CD4-positive, alpha-beta T cell treated with Interleukin-4 for 1 hour (primary cell): ENCODE measurements around the gene HSPA12A.

Experiments
- DNase-seq, 2 donors: peaks; one replicate each; pipeline ENCODE4 v3.0.0-alpha.2; 2020 to 2022

Gene HSPA12A, protein sequence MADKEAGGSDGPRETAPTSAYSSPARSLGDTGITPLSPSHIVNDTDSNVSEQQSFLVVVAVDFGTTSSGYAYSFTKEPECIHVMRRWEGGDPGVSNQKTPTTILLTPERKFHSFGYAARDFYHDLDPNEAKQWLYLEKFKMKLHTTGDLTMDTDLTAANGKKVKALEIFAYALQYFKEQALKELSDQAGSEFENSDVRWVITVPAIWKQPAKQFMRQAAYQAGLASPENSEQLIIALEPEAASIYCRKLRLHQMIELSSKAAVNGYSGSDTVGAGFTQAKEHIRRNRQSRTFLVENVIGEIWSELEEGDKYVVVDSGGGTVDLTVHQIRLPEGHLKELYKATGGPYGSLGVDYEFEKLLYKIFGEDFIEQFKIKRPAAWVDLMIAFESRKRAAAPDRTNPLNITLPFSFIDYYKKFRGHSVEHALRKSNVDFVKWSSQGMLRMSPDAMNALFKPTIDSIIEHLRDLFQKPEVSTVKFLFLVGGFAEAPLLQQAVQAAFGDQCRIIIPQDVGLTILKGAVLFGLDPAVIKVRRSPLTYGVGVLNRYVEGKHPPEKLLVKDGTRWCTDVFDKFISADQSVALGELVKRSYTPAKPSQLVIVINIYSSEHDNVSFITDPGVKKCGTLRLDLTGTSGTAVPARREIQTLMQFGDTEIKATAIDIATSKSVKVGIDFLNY

DNA sequence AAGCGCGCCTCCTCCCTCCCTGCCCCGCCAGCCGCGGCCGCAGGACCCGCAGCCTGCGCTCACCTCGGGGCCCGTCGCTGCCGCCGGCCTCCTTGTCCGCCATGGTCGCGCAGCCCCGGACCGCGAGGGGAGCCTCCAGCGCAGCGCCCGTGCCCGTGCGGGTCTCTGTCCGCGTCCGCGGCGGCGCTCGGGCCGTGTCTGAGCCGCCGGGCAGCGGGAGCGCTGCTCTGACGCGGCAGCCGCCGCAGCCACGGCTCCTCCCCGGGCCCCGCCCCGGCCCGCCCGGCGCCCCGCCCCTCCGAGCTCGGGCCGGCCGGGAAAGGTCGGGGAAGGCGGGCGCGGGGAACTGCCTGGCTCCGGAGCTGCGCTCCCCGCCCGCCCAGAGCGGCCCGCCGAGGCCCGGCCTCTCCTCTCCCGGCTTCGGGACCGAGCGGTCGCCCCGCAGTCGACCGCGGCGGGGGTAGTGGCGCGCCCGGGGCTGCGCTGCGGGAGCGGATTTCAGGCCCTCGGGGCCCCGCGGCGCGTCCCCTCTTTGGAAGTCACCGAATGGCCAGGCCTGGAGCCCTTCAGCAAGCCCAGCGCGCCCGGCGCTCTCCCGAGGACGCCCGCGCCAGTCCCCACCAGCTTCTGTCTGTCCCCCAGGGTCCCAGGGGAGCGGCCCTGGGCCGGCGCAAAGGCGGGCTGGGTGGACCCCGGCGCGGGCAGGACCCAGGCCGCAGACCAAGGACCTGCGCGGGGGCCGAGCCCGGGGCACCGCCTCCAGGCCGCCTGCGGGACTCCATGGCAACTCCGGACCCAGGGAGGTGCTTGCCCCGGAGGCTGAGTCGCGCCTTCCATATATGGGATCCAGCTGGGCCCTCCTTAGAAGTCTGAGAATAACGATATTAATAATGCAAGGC lies at the start of gene HSPA12A:
Gene HSPA12A, minus strand, starts transcription at position 200 of the 899 bp plus-strand sequence. Its CDS starts 97 bp downstream, at position 103.
- peak; percentile 28 to 31 for DNase-seq

DNA sequence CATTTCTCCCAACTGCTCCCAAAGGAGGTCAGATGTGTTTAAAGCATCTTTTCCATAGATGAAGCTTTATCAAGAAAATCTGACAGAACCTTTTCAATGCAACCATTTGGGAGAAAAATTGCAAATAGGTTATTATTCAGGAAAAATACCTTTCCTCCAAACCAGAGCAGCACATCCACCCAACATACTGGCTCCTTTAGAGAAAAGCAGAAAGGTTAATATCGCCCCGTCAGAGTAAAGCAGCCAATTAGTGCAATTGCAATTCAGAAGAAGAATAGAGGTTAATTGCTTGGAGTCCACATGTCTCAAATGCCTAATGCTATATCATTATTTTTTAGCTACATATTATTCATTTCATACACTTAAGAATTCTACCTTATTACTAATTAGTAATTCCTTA lies 48.9 kb upstream of the HSPA12A start:
- DNase-seq, result no peak

DNA sequence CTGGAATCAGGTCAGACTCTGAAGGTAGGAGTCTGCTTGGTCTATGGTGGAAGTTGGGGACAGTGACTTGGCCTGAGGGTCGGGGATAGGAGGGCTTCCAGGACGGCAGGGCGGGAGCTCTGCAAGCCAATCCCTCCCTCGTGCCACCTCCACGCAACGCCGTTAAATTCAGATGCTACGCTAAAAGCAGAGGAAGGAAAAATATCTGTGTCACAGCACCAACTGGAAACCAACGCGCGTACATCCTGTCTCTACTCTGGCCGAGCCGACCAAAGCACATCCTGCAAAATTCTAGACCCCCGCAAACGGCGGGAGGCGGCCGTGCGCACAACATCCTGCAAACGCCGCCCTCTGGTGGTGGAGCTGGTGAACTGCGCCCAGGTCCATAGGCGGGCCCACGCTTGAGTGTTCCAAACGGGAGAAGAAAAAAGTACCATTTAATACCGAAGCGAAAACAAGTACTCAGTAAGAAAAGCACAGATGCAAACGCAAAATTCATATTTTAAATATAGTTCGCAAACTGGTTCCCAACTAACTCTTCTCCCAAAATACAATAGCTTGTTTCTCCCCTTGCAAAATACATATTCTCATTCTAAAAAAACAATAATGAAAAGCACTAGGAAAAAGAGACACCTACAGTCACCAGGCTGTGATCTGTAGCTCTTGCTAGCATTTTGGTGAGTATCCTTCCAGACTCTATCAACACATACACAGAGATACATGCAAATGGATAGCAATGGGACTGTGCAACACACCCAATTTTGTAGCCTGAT lies 45.7 kb upstream of the HSPA12A start:
- peak; percentile 59 to 64 for DNase-seq

DNA sequence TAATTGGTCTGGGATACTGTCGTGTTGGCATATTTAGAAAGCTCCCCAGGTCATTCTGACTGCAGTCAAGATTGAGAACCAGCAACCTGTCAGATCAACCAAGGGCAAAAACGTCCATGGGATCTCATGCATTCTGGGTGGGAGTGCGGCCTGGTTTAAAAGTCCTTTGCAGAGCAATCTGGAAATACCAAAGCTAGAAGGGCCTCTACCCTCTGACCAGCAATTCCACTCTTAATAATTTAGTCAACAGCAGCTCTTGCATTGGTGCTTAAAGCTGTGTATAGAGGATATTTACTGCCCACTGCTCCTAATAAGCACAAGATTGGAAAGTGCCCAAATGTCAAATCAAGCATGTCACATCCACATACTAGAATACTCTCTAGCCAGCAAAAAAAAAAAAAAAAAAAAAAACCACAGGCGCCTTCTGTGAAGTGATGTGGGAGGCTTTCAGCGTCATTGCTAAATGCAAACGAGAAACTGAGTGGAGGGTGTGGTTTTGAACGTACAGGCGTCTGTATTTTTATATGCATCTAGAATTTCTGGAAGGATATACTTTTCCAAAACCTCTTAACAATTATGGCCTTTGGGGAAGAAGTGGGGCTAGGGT lies 44.8 kb upstream of the HSPA12A start:
- no peak for DNase-seq

DNA sequence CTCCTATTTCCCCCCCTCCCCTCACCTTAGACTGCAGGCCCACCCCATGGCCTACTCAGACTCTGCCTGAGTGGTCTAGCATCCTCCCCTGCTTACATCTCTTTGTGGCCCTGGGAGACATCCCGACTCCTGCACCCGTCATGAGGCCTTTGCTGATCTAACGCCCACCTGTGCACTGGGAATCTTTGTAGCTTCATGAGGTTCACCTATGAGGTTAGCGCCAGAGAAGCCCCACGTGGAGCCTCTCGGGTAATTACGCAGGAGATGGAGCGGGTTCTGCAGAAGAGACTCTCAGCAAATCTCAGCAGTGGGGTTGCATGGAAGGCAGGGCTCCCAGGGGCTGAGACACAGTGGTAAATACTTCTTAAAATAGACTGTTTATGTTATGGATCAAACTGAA lies 43.5 kb upstream of the HSPA12A start:
- no peak for DNase-seq

DNA sequence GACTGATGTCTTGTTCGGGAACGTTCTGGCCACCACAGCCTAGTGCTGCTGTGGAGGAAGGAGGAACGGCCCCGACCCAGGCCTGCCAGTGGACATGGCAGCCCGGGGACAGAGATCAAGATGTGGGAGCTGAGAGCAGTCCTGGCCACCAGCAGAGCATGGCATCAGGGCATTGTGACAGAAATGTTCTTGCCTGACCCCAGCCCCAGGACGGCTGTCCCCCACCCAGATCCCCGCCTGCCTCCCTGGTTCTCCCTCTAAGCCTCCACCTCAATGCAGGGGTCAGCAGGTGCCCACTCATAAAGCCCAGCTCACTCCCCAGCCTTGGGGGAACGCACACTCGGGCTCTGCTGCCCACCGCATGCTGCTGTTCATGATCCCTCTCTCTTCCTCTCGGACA lies 42.9 kb upstream of the HSPA12A start:
- DNase-seq, result no peak

DNA sequence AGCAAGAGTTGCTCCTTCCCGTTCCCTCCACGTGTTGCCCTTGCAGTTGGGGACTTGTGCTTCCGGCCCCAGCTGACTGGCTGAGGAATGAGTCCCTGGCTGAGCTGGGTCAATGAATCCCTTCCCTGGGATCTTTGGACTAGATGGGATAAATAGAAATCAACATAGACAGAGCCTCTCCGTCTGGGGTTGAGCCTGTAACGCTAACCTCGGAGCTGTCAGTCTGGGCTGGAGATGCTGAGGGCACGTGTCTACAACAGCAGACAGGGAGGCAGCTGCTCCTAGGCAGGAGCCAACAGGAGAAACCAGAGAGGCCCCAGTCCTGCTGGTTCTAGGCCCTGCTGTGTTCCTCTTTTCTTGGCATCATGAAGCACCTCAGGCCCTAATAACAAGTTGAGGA lies 42.3 kb upstream of the HSPA12A start:
- DNase-seq, result no peak

DNA sequence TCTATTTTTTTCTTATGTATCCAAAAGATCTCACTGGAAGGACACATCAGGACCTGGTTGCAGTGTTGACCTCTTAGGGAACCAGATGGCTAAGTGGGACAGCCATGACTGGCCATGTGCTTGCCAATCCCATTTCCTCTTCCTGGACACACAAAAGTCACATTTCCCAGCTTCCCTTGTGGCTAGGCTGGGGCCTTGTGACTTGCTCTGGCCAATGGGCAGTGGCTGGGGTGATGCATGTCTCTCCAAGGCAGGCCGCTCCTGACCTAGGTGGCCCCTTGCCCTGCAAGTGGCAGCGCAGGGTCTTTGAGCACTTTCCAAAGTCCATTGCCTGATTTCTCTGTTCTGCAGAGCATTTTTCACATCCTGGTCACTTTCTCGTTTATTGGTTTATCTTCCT lies 41.7 kb upstream of the HSPA12A start:
- no peak for DNase-seq

DNA sequence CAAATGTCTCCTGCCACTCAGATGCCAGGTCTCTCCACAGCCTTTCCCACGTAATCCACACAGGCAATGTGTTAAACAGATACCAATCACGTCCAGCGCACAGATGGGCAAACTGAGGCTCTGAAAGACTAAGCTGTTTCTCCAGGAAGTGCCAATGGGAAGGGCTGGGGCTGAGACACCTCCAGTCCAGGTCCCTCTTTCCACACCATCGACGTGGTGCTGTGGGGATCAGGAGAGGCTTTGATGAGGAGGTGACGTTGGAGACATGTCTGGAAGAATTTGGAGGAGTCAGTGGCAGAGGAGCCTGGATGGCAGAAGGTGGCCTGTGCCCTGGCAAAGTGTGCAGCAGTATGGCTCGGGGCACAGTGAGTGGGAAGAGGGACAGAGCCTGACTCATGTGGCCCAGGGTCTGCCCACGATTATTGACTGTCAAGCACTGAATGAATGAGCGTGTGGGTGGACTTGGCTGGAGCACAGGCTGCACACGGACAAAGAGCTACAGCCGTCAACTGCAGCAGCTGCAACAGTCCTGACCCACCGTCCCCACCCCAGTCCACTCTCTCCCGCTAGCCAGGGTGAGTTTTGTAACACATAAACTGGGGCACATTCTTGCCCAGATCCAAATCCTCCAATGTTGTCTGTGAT lies 40.8 kb upstream of the HSPA12A start:
- DNase-seq, result no peak

DNA sequence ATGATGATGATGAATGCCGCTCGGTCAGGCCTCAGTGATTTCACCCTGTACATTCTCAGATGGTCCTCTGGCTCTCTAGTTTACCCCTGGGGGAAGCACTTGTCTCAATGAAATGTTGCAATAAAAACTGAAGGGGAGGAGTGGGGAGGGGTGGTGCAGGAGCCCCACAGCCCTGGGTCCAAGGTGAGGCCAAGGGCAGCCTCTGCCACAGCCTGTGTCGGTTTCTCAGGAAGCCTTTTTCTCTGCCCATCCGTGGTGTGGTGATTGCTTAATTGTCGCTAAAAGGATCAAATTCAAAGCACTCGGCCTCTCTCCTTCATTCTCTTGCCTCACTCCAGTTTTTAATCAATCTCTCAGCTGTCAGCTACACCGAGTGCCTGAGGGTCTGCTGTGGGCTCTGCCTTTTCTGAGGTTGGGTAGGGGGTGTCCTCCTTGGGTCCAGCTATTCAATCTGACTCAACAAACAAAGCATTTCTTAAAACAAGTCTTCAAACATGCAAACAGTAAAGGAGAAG lies 39.1 kb upstream of the HSPA12A start:
- DNase-seq, result no peak

DNA sequence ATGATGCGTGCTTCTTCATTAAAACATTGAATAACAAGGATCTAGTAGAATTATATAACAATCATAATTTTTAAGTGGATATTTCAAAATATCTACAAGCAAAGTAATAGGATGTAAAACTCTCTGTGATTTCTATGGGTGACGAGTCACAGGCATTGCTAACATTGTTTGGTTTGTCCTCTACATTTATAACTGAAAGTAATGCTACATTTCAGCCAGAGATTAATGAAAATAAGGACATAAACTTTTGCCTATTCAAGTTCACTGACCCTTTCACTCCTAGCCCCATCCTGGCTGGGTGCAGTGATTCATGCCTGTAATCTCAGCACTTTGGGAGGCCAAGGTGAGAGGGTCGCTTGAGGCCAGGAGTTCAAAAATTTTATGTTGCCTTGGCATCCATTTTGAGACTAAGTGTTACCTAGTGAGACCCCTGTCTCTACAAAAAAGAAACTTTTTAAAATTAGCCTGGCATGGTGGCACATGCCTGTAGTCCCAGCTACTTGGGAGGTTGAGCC lies 38.4 kb upstream of the HSPA12A start:
- no peak for DNase-seq

DNA sequence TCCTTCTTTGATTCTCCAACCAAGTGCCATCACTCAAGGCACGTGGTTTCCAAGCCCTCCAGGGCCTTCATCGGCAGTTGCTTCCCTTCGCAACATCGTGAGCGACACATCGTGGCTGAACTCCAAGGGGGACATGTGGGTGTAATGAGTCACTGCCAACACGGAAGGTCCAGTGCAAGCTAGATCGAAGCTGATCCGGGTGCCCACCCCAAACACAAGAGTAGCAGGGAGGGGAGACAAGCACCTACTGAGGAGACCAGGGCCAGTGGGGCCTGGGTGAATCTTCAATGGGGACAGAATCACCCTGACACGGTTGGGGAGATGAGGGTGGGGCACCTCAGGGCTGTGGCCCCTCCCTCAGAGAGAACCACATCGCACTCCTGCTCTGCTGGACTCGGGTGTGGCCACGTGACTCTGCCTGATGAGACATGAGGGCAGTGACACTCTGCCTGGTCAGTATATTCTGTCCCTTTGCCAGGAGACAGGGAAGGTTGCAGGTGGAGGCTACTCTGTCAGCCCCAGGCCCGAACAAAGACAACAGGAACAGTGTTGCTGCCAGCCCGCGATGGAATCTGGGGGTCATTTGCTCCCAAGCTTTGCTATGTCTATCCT lies 36.8 kb upstream of the HSPA12A start:
- no peak for DNase-seq

DNA sequence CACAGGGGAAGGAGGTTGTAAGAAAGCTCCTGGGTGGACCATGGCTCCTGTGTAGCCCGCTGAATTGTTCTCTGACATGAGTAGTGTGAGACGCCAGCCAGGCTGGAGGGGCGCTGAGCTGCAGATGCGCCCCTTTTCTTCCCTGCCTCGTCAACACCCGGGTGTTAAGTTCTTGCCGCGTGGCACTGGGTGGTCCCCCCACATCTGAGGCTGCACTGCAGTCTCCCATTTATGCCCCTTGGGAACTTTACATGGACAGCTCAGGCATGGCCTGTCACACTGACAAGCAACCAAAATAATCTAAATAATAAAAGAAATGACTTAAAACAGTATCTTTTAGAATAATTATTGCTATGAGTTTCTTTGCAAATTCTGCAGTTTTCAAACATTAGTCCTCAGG lies 34.6 kb upstream of the HSPA12A start:
- DNase-seq, result no peak

DNA sequence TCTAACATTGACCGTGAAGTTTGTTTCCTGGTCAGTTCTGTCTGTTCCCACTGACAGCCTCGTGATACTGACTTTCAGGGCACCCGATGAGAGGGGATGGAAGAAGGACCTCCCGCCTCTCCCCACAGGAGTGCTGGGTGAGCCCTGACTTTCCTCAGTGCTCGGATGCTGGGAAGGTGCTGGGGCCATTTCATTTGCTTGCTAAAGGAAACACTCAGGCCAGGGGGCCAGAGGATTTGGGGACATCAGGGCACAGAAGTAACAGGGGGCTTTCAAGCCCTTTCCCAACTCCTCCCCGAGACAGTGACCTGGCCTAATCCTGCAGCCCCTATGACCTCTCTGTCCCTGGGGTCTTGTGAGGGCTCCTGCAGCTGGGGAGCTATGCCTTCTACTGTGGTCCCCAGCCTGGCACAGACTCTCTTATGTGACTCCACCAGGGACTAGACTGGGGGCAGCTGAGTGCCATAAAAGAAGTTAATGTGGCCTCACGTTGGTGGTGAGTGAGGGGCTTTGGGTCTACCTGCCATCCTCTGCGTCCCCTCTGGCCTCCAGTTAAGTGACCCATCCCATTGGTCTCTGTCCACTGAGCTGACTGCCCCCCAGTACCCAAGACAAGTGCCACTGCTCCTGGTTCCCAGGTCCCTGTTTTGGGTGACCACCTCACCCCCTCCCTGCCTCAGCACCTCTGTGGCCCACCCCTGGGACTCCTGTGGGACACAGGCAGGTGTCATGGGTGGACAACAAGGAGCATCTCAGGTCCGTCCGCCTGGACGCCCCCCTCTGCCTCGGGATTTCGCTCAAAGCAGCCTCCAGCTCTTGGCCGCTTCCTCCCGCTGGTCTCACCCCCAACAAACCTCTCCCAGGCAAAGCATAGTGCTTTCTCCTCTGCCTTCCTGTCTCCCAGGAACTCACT lies 33.4 kb upstream of the HSPA12A start:
- DNase-seq, result no peak

DNA sequence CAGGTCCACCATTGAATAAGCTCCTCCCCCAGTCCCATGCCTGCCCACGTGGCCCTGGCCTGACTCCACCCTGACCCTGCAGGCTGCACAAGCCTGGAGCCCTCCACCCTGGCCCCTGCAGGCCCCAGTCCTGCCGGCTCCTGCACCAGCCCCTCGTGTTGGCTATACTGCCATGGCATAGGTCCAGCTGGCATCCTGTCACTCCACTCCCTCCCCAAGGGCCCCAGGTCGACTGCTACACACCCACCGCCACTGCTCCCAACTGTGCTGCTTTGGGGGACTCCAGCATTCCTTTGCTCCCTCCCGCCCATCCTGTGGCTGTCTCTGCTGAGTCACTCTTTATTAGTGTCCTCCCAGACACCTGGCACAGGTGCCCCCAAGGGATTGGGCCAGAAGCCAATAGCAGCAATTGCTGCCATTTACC lies 32.4 kb upstream of the HSPA12A start:
- no peak for DNase-seq

DNA sequence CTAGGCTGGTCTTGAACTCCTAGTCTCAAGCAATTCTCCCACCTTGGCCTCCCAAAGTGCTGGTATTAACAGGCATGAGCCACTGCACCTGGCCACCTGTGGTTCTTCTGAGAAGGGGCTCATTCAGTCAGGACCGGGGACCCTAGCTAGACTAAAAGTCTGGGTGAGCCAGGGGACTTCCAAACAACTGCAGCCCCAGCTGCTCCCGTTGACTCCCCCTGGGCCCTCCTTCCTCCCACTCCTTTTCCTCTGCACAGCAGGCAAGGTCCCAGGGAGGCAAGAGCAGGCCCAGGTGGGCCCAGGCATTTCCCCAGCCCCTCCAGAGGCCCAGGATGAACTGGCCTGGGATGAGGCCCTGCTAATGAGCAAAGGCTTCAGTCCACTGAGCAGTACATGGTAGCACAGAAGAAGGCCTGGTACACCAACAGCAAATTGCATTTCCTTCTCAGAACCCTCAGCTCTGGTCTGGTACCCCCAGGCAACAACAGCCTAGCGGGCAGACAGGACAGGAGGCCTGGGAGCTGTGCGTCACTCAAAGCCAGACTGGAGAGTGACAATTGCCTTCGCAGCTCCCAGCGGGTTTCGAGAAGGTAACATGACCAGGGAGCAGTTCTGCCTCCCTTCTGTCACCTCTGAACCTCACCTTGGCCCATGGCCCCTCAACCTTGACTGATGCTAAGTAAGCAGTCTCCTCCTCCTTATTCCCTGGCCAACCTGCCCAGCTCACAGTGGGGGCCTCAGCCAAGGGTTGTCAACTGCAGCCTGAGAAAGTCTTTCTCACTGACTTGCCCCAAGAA lies 30.7 kb upstream of the HSPA12A start:
- DNase-seq, result no peak

DNA sequence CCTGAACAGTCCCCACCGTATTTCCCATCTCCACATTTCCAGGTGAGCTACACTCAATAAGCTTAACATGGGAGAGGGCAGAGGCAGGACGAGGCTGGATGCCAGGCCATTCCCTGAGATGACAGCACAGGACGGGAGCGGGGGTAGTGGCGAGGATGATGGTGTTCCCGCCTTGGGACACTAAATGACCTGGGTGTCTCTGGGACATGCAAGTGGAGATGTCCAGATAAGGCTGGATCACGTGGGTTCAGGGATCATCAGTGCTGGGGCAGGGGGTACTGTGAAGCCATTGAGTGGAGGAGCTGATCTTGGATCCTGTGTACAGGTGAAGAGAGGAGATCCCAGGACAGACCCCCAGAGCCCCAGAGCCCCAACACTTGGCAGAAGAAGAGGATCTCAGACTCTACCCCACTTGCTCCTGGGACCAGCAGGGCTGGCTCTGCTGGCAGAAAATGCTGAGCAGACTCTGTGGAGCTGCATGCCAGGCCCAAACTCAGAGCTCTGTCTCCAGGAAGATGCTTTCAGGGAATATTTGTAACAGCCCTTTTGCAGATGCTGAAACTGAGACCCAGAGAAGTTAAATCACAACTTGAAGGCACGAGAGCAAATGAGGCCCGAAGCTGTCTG lies 29.7 kb upstream of the HSPA12A start:
- no peak for DNase-seq
